Colonic mucosa (tissue), 4 donors: ENCODE results near the gene KRTAP4-8. TPM values are rescaled to one million over a fixed set of nuclear protein-coding genes. Genes with fewer than 3 reads are reported as not detected.
"Not testable (repeated sequence)": the region's sequence is repeated elsewhere in the genome, so short reads cannot be mapped to it uniquely, and the experiment has no call there.

Source experiments
- DNase-seq: peaks from one replicate; pipeline ENCODE4 v3.0.0-alpha.2; 2020
- H3K27ac ChIP-seq: fragments of 200-600 bp; one replicate; pipeline ENCODE4 v1.8.0; 2021
- H3K27me3 ChIP-seq: fragments of 200-600 bp; one replicate; pipeline ENCODE4 v1.8.0; 2021
- H3K36me3 ChIP-seq: fragments of 200-600 bp; one replicate; pipeline ENCODE4 v1.8.0; 2021
- H3K4me1 ChIP-seq: fragments of 200-600 bp; one replicate; pipeline ENCODE4 v1.8.0; 2021; ENCODE audit warnings: mild to moderate bottlenecking
- H3K4me3 ChIP-seq: fragments of 200-600 bp; one replicate; pipeline ENCODE4 v1.8.0; 2021
- H3K9ac ChIP-seq, 2 donors: one replicate each; pipeline ENCODE4 v1.7.0; 2013; ENCODE audit warnings: control low read depth in 2 of 2, low read depth in 2 of 2, low read length in 2 of 2
- H3K9me3 ChIP-seq: fragments of 200-600 bp; one replicate; pipeline ENCODE4 v1.8.0; 2021
- CTCF ChIP-seq: fragments of 200-600 bp; IDR thresholded peaks from one replicate; pipeline ENCODE4 v1.8.0; 2022; ENCODE audit warnings: antibody characterized with exemption, mild to moderate bottlenecking
- intact Hi-C: fragments of 100-400 bp; cut with DNase I; formaldehyde crosslinking; loops from one replicate; pipeline ENCODE4 v1.14.1; 2022
- total RNA-seq, 2 donors: library from RNA; stranded (reverse); fragmentation: NEBNext Ultra II Directional in 1 of 2; extraction: Animal tissue kit (Norgen Biotek cat#: 25700) in 1 of 2; gene quantifications; one replicate each; pipeline ENCODE4 v1.2.1, GENCODE V29; 2021
- donor health status: healthy.
- donor health status: DM: no; HTN: no; CAD: no.
- donor health status: DM: no; HTN: no; CAD: no.

KRTAP4-8 gene
- total RNA-seq, 2 donors from 2014 or later = not detected

- intact Hi-C loops = no loop called here
- no peaks in the 10 kb centered on the region for H3K27me3 ChIP-seq
Observed at GRCh38 chr17:41064301-41064700, 33.6 kb downstream of the KRTAP4-8 start.

DNA sequence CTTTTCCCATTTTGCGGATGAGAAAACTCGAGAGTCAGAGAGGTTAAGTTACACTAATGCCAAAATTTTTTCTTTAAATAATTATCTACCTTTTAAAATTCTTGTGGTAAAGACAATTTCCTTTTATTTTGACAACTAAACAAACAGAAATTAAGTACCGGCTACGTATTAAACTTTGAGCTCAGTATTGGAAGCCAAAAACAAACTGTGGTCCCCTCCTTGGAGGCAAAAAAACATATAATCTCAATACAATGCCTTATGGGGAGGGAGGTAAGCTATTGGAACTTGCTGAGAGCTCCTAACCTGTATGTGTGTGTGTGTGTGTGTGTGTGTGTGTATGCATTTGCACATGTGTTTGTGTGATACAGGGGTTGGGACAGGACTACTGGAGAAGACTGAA, 34.5 kb downstream of the KRTAP4-8 start:
- no peak overlapping the region for H3K9ac ChIP-seq
- H3K4me1 ChIP-seq = no peaks in the 10 kb centered on the region
- DNase-seq = no peak
- H3K4me3 ChIP-seq = no peak overlapping the region
- intact Hi-C loops = no loop called here
- no peak for TF ChIP-seq CTCF
- H3K36me3 ChIP-seq = no peaks in the 10 kb centered on the region
- H3K27me3 ChIP-seq = no peaks in the 10 kb centered on the region
- H3K9me3 ChIP-seq = no peaks in the 10 kb centered on the region
- H3K27ac ChIP-seq = no peak overlapping the region

More at GRCh38 chr17:41064301-41064700, 33.6 kb downstream of the KRTAP4-8 start:
- Histone ChIP-seq H3K9me3 (no peaks in the 10 kb centered on the region), H3K4me3 (no peak overlapping the region), H3K4me1 (no peaks in the 10 kb centered on the region), H3K9ac (no peak overlapping the region), H3K36me3 (no peaks in the 10 kb centered on the region), H3K27ac (no peak overlapping the region)
- TF ChIP-seq CTCF = no peak
- no peak for DNase-seq

GRCh38 chr17:41061964-41062363, 36.0 kb downstream of the KRTAP4-8 start:
- Histone ChIP-seq H3K4me1 (no peaks in the 10 kb centered on the region), H3K27me3 (no peaks in the 10 kb centered on the region), H3K27ac (no peak overlapping the region), H3K36me3 (no peaks in the 10 kb centered on the region), H3K9me3 (no peaks in the 10 kb centered on the region), H3K4me3 (no peak overlapping the region), H3K9ac (no peak overlapping the region)
- intact Hi-C loops = no loop called here
- no peak for TF ChIP-seq CTCF
- no peak for DNase-seq

DNA sequence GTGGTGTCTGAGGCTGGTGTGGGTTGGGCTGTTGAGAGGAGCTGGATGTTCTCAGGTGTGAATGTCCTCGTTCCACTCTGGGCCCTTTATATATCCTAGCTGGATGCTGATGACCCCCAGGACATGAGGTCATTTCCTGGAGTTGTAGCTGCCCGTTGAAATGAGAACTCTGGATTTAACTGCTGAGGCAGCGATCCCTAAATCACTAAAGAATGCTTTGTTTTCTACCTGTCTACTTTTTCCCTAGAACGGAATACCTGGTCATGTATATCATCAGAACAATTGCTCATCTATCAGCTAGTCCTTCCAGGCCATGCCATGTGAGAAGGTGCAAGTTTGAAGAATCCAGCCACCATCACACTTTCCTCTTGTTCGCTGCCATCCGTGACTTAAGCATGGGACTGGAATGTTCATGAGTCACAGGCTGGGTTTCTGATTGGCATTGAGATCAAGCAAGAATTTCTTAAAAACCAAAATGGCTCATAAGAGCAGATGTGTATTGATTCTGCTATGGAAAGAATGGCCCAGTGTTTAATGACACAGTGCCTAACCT, 37.8 kb downstream of the KRTAP4-8 start, which contains the start of gene KRTAP2-3:
KRTAP2-3 (minus strand) TSS at position 63 of the 553 bp plus-strand sequence. CDS start 64 bp downstream, outside the sequence.
- H3K27me3 ChIP-seq = no peaks in the 10 kb centered on the region
- intact Hi-C loops = no loop called here
- H3K9ac ChIP-seq = no peak within 1 kb of the TSS
- H3K4me3 ChIP-seq = no peak within 1 kb of the TSS
- no peak for TF ChIP-seq CTCF
- DNase-seq = no peak
- no peak within 1 kb of the TSS for H3K27ac ChIP-seq
- no peaks in the 10 kb centered on the region for H3K9me3 ChIP-seq
- H3K36me3 ChIP-seq = no peaks in the 10 kb centered on the region
- H3K4me1 ChIP-seq = no peaks in the 10 kb centered on the region

- H3K4me1 ChIP-seq, H3K9ac ChIP-seq, H3K4me3 ChIP-seq, H3K27ac ChIP-seq, H3K9me3 ChIP-seq, DNase-seq, H3K36me3 ChIP-seq, H3K27me3 ChIP-seq, intact Hi-C loops: not testable (repeated sequence)
Observed at GRCh38 chr17:41059276-41060051, 38.5 kb downstream of the KRTAP4-8 start.

DNA sequence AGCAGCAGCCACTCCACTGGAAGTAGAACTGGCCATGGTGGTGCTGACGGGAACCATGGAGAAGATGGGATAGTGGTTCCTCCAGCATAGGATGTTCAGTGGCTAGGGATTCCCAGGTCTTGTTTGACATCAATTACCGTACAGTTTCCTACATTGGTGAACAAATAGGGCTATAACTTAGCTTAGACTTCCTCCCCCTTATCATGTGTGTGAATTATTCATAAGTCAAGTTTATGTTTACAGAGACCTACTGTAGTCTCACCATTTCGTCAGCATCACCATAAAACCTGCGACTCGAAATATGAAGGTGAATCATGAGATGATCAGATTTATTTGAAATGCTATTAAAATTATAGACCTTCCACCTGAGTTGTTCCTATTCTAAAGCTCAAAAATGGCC, 39.2 kb downstream of the KRTAP4-8 start:
- intact Hi-C loops = no loop called here

More for the DNA sequence above, 39.2 kb downstream of the KRTAP4-8 start:
- Histone ChIP-seq H3K4me3 (no peak overlapping the region), H3K36me3 (no peaks in the 10 kb centered on the region), H3K9me3 (no peaks in the 10 kb centered on the region), H3K27ac (no peak overlapping the region), H3K4me1 (no peaks in the 10 kb centered on the region), H3K27me3 (no peaks in the 10 kb centered on the region), H3K9ac (no peak overlapping the region)
- TF ChIP-seq CTCF = no peak
- no peak for DNase-seq
